ENCODE measurements around the gene DDIT4.
A peak's percentile ranks its signal among the peaks of the same experiment; 100 is the strongest.

DDIT4 gene

GRCh38 chr10:72319416-72320254 is 45.9 kb downstream of the DDIT4 start:
- peak; percentile 72 for DNase-seq

DNA sequence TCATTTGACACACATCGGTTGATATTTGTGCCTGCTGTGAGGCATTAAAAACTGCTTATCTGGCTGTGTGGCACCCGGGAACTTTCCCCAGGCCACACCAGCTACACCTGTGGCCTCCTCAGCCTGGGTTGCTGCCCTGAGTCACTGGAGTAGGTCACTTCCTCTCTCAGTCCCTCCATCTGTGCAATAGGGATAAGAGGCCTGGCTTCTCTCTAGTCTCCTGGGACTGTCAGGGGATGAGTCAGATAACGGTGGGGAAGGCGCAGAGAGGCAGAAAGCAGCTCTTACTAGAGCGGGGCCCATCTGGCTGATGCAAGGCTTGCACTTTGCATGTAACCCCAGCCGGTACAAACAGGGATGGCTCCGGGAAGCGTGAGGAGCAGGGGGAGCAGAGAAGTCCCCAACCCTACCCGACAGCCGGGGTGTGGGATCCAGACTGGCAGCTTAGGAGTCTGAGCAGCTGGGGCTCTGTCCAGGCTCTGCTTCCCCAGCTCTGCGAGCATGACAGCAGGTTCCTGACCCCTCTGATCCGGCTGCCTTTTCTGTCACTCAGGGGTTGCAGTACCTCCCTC is 47.0 kb downstream of the DDIT4 start:
- DNase-seq, result peak; percentile 97

GRCh38 chr10:72321248-72322029 is 47.7 kb downstream of the DDIT4 start:
- peak; percentile 62 for DNase-seq

DNA sequence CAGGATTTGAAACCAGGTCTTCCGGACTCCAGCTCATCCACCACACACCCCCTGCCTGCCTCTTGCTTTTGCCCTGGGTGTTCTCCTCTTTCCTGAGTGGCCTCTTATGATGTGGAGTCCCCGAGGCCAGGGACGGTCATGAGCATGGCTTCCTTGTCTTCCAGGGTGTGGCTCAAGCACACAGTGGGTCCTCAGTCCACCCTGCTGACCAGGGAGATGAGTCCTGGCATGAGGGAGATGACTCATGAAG is 48.2 kb downstream of the DDIT4 start:
- DNase-seq, result no peak

- DNase-seq, result no peak
These were observed 48.7 kb downstream of the DDIT4 start for GRCh38 chr10:72322280-72323058.

DNA sequence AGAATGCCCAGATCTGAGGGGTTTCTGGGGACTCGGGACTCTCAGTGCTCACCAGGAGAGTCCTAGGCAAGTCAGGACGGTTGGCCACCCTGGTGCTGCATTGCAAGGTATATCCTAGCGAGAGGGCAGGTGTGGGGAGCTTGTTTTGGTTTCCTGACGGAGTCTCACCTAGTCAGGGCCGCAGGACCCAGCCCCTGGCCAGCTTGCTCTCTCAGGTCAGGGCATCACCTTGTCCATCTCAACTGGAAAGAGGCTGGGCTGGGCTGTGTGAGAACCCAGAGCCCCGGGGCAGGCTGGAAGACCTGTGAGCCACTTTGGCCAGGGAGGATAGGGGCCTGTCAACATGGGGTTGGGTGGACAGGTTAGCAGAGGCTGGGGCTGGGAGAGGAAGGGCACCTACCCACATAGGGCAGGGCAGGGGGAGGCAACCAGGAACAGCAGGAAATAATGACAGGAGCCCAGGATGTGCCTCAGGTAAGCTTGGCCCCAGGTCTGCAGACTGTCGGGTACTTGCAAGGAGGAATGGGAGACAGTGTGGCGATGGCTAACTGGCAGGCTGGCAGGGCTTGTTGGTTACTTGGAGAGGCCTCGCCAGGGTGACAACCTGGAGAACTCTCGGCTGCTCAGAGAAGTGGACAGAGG is 49.5 kb downstream of the DDIT4 start:
- no peak for DNase-seq

- no peak for DNase-seq
These were observed 50.1 kb downstream of the DDIT4 start for GRCh38 chr10:72323771-72324191.
